HG02938 (cell line): ENCODE results near the gene DSC1.

Experiments
- ATAC-seq: cut with Tn5 transposase; IDR thresholded peaks from one replicate; pipeline ENCODE4 v1.9.1; 2021; ENCODE audit warnings: mild to moderate bottlenecking, moderate library complexity; ENCODE audit not compliant: unreplicated experiment

The DSC1 gene

GRCh38 chr18:31112804-31113203 lies 49.9 kb downstream of the DSC1 start:
- ATAC-seq, result no peak

- ATAC-seq, result no peak
Measured at GRCh38 chr18:31105733-31106132, 56.9 kb downstream of the DSC1 start.

- ATAC-seq, result no peak
Measured at GRCh38 chr18:31104444-31104843, 58.2 kb downstream of the DSC1 start.

DNA sequence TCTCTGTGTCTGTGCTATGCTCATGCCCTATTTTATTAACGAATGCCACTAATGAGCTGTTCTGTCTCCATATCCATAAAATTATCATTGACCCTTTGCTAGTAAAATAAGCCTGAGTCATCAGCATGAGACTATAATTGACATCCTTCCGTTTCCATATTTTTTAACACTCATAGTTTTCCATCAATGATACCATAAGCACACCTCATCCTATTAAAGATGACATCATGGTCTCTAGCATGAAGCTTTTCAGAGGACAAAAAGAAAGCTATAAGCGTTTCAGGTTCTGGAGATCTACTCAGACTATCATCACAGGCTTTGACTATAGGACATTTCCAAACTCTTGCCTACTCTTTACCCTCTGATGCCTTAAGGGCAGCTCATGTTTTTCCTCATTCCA lies 59.2 kb downstream of the DSC1 start:
- no peak for ATAC-seq

GRCh38 chr18:31102941-31103340 lies 59.7 kb downstream of the DSC1 start:
- ATAC-seq, result no peak

- no peak for ATAC-seq
Measured at GRCh38 chr18:31102025-31102684, 60.5 kb downstream of the DSC1 start, which contains the start of gene DSC2. DSC2 (minus strand) TSS chr18:31102421; CDS start chr18:31101971, 450 bp downstream.

GRCh38 chr18:31101183-31102024 lies 61.3 kb downstream of the DSC1 start:
- no peak for ATAC-seq

GRCh38 chr18:31100436-31101182 lies 62.0 kb downstream of the DSC1 start:
- no peak for ATAC-seq

DNA sequence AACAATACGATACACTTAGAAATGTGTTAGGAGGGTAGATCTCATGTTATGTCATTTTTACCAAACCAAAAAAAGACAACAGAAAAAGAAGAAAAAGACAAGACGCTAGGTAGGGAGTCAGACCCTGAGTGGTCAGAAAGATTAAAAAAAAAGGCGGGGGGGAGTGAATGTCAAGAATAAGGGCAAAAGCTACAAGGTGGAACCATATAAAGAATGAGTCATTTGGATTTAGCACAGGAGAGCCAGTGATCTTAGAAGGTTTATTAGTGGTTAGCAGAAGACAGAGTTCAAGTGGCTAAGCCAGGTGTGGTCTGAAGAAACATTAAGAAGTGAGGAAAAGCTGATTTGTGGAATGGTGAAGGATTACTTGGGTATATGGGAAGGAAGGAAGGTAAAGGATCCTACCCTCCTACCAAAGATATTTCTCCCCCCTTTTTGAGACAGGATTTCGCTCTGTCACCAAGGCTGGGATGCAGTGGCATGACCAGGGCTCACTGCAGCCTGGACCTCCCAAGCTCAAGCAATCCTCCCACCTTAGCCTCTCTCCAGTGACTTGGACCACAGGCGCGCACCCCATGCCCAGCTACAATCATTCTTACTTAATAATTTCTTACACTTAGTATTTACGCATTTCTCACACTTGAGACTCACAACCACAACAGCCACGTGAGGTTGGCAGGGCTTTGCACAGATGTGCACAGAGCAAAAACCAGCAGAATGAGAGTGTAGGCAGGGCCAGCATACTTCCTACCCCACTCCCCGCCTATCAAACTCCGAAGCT lies 63.0 kb downstream of the DSC1 start:
- no peak for ATAC-seq

GRCh38 chr18:31098878-31099277 lies 63.8 kb downstream of the DSC1 start:
- no peak for ATAC-seq

GRCh38 chr18:31097666-31098065 lies 65.0 kb downstream of the DSC1 start:
- no peak for ATAC-seq

DNA sequence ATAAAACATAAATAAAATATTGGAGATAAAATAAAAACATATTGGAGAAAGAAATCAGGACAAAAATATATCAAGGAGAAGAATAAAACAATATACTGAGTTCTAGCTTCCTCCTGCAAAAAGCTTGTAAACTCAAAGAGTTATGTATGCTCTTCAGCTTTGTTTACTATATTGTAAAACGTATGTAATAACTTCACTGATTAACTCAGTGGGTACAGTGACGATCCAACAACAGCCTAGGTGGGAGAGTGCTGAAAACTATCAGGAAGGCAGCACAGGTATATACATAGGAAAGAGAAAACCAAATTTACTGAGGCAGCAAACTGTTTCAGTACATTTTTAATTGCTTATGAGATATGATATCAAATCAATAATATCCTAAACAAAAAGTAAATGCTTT lies 68.8 kb downstream of the DSC1 start:
- ATAC-seq, result no peak

DNA sequence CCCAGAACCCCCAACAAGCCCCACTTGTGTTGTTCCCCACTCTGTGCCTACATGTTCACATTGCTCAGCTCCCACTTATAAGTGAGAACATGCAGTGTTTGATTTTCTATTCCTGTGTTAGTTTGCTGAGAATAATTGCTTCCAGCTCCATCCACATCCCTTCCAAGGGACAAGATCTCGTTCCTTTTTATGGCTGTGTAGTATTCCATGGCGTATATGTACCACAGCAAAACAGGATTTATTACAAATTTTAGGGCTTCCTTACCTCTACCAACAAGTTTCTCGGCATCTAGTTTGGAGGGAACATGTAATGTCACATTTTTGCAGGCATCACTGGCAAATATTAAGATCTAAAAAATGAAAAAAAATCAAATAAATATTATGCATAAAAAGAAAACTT lies 69.4 kb downstream of the DSC1 start:
- ATAC-seq, result no peak

GRCh38 chr18:31091350-31091749 lies 71.3 kb downstream of the DSC1 start:
- ATAC-seq, result no peak

DNA sequence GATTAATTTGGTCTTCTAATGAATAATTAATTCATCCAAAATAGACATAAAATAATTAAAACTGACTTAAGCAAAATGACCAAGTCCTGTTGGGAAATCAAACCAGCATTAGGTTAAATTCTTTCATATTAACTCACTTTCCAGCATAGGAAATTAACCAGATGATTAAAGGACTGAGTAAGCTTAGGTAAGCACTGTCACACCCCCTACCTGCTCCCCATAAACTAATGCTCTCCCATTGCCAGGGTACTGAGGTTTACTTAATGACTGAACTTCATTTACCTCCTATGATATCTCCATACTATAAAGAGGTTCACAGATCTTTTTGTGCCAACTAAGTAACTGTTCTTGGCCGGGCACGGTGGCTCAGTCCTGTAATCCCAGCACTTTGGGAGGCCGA lies 74.1 kb downstream of the DSC1 start:
- ATAC-seq, result no peak

- no peak for ATAC-seq
Measured at GRCh38 chr18:31079973-31080372, 82.7 kb downstream of the DSC1 start.
